Uterus (tissue), 4 donors: Measurements from ENCODE around the gene RGS7. TPM values are rescaled to one million over a fixed set of nuclear protein-coding genes. Genes with fewer than 3 reads are reported as not detected.

Experiments
- DNase-seq, 2 donors: peaks; one replicate each; pipeline ENCODE4 v3.0.0-alpha.2; 2019 to 2020
- H3K27ac ChIP-seq, 2 donors: fragments of 200-600 bp; sonication (generic); 1 replicate in 1 of 2; 2 replicates in 1 of 2; pipeline ENCODE4 v1.5.1; 2016 to 2018
- H3K27me3 ChIP-seq, 2 donors: fragments of 200-600 bp; sonication (generic); one replicate each; pipeline ENCODE4 v1.5.1; 2018 to 2019; ENCODE audit warnings: control low read depth in 1 of 2
- H3K36me3 ChIP-seq, 2 donors: fragments of 200-600 bp; sonication (generic); one replicate each; pipeline ENCODE4 v1.5.1; 2019; ENCODE audit warnings: control low read depth in 1 of 2
- H3K4me1 ChIP-seq, 2 donors: fragments of 200-600 bp; sonication (generic); one replicate each; pipeline ENCODE4 v1.5.1; 2018 to 2019; ENCODE audit warnings: control low read depth in 1 of 2
- H3K4me3 ChIP-seq, 2 donors: fragments of 200-600 bp; sonication (generic); 1 replicate in 1 of 2; 2 replicates in 1 of 2; pipeline ENCODE4 v1.5.1; 2018 to 2019; ENCODE audit warnings: mild to moderate bottlenecking in 1 of 2
- H3K9me3 ChIP-seq, 2 donors: fragments of 200-600 bp; sonication (generic); one replicate each; pipeline ENCODE4 v1.5.1; 2019; ENCODE audit warnings: control low read depth in 1 of 2
- POLR2A ChIP-seq, 2 donors: fragments of 450-650 bp; IDR thresholded peaks; one replicate each; pipeline ENCODE4 v1.6.1; 2016; ENCODE audit warnings: antibody characterized with exemption in 2 of 2, mild to moderate bottlenecking in 1 of 2, moderate library complexity in 1 of 2
- intact Hi-C: fragments of 100-400 bp; cut with DNase I; formaldehyde crosslinking; loops from one replicate; pipeline ENCODE4 v1.15.1; 2023; ENCODE audit warnings: low total_unique reads
- total RNA-seq, 4 donors: library from RNA; depleted of rRNA in 3 of 4; stranded (reverse); fragments of >200 nt in 3 of 4; gene quantifications; one replicate each; pipeline versions ENCODE4 v1.1.0 to v1.2.4, GENCODE V29; 2014 to 2023
- TF ChIP-seq, protein P1 (sequence below), 4 experiments: fragments of 200-600 bp in 2 of 4; fragments of 450-650 bp in 2 of 4; sonication (generic) in 2 of 4; IDR thresholded peaks; one replicate each; pipeline ENCODE4 v1.5.1; 2016 to 2019; ENCODE audit warnings: antibody characterized with exemption in 4 of 4, mild to moderate bottlenecking in 2 of 4, moderate library complexity in 1 of 4
- donor health status: DM: yes; HTN: yes; CAD: no.

Gene RGS7
- total RNA-seq, 4 donors from 2014 or later, result 0.62 TPM; not detected in 3

DNA sequence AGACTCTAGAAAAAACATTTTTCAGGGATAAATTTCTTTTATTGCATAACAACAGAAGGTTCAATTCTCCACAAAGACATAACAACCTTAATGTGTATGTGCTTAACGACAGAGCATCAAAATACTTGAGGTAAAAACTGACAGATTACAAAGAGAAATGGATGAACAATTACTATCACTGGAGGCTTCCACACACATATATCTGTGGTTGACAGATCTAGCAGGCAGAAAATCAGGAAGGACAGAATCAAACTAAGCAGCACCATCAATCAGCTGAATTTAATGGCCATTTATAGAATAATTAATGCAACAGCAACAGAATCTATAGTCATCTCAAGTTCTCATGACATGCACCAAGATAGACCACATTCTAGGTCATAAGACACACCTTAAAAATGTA lies 439.0 kb downstream of the RGS7 start:
- H3K4me1 ChIP-seq, result no peaks in the 10 kb centered on the region
- intact Hi-C loops, result no loop called here
- no peaks in the 10 kb centered on the region for H3K36me3 ChIP-seq
- DNase-seq, result no peak
- no peak overlapping the region for H3K27ac ChIP-seq
- no peaks in the 10 kb centered on the region for H3K9me3 ChIP-seq
- no peak for TF ChIP-seq POLR2A (IDR thresholded peaks at IDR 0.05)
- TF ChIP-seq, protein P1, sequence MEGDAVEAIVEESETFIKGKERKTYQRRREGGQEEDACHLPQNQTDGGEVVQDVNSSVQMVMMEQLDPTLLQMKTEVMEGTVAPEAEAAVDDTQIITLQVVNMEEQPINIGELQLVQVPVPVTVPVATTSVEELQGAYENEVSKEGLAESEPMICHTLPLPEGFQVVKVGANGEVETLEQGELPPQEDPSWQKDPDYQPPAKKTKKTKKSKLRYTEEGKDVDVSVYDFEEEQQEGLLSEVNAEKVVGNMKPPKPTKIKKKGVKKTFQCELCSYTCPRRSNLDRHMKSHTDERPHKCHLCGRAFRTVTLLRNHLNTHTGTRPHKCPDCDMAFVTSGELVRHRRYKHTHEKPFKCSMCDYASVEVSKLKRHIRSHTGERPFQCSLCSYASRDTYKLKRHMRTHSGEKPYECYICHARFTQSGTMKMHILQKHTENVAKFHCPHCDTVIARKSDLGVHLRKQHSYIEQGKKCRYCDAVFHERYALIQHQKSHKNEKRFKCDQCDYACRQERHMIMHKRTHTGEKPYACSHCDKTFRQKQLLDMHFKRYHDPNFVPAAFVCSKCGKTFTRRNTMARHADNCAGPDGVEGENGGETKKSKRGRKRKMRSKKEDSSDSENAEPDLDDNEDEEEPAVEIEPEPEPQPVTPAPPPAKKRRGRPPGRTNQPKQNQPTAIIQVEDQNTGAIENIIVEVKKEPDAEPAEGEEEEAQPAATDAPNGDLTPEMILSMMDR (IDR thresholded peaks at IDR 0.05), result no peak
- H3K4me3 ChIP-seq, result no peak overlapping the region
- H3K27me3 ChIP-seq, result no peaks in the 10 kb centered on the region

DNA sequence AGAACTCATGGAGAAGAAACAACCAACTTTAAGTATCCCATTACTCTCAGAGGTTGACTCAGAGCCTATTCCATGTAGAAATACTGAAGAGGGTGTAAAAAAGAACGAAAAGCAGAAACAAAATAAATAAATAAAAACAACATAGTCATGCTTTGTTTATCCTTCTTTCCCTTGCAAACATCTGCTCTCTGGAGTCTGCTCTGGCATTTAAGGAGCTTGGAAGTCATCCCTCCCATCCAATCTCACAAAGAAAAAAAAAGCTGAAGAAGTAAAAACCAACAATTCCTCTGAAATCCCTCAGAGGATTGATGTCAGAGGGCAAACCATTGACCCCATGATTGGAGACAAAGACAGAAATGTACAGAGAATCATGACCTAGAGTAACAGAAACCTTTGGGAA lies 442.5 kb downstream of the RGS7 start:
- no peak for DNase-seq
- Histone ChIP-seq H3K27me3 (no peaks in the 10 kb centered on the region), H3K4me3 (no peak overlapping the region), H3K27ac (no peak overlapping the region), H3K9me3 (no peaks in the 10 kb centered on the region), H3K4me1 (no peaks in the 10 kb centered on the region), H3K36me3 (no peaks in the 10 kb centered on the region)
- TF ChIP-seq POLR2A (IDR thresholded peaks at IDR 0.05), result no peak
- TF ChIP-seq, protein P1 (IDR thresholded peaks at IDR 0.05), result no peak
- intact Hi-C loops, result no loop called here

DNA sequence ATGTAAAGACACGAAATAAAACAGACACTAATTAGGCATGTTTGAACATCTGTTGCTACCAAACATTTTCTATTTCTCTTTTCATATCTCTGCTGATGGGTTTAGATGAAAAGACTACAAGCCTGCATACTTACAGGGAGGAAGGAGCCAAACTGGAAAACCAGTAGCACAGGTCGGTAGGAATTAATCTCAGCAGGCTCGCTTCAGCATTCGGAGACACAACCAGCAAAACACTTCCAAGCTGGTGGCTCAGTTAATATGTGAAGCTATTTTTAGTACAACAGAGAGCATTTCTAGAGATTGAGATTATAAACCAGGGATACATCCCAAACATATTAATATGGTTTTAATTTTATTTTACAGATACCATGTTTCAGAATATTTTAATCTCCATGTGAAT lies 444.2 kb downstream of the RGS7 start:
- H3K27ac ChIP-seq, result no peak overlapping the region
- no peak for DNase-seq
- H3K9me3 ChIP-seq, result no peaks in the 10 kb centered on the region
- no peak overlapping the region for H3K4me3 ChIP-seq
- H3K4me1 ChIP-seq, result no peaks in the 10 kb centered on the region
- H3K36me3 ChIP-seq, result no peaks in the 10 kb centered on the region
- TF ChIP-seq, protein P1 (IDR thresholded peaks at IDR 0.05), result no peak
- no peak for TF ChIP-seq POLR2A (IDR thresholded peaks at IDR 0.05)
- intact Hi-C loops, result no loop called here
- H3K27me3 ChIP-seq, result no peaks in the 10 kb centered on the region

DNA sequence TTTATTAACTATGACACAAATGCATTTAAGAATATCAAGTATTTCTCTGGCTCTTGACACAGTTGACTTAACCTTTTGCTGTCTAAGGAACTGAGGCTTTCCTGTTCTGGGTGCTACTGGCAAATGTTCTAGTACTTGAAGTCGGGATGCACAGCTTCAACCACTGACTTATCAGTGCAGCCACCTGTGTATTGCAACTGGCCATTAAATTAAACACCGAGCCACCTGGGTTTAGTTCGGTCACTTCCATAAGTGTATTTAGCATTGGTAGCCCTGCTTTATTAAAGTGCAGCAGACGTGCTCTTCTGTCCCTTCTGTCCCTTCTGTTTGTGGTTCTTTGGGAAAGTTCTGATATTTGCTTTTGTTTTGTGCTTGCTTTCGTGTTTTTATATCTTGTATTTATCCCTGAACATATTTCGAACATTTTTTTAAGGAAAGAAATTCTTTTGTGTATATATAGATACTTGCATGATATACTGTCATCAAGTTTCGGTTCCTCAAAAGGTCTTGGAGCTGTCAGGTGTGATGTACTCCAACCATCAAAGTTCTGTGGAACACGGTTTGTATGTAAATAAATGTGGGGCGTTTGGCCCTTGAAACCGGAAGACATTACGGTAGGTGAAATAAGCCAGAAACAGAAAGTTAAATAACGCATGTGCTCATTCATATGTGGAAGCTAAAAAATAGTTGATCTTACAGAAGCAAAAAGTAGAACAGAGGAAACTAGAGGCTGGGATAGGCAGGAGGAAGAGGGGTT lies 447.1 kb downstream of the RGS7 start:
- DNase-seq, result no peak
- Histone ChIP-seq H3K27ac (no peak overlapping the region), H3K4me3 (no peak overlapping the region), H3K27me3 (no peaks in the 10 kb centered on the region), H3K4me1 (no peaks in the 10 kb centered on the region), H3K9me3 (no peaks in the 10 kb centered on the region), H3K36me3 (no peaks in the 10 kb centered on the region)
- intact Hi-C loops, result no loop called here
- TF ChIP-seq, protein P1 (IDR thresholded peaks at IDR 0.05), result no peak
- TF ChIP-seq POLR2A (IDR thresholded peaks at IDR 0.05), result no peak

DNA sequence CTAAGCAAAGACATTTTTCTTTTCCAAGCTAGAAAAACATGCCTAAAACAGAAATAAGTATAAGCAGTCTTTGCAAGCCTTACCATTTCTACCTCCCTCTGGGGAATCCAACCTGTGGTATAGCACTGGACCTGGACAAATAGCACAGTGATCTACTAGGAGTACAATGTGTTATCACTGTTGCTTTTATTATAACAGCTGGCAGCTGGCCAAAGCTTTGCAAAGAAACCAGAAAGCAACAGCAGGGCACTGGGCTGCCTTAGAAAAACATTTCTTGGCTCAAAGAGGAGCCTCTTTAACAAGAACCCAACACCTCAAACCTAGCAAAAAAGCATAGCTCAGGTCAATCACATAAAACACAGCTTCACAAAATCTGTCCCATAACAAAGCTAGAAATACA lies 450.5 kb downstream of the RGS7 start:
- Histone ChIP-seq H3K4me3 (no peak overlapping the region), H3K9me3 (no peaks in the 10 kb centered on the region), H3K4me1 (no peaks in the 10 kb centered on the region), H3K36me3 (no peaks in the 10 kb centered on the region), H3K27me3 (no peaks in the 10 kb centered on the region), H3K27ac (no peak overlapping the region)
- DNase-seq, result no peak
- intact Hi-C loops, result no loop called here
- TF ChIP-seq, protein P1 (IDR thresholded peaks at IDR 0.05), result no peak
- TF ChIP-seq POLR2A (IDR thresholded peaks at IDR 0.05), result no peak
